Naive thymus-derived CD4-positive, alpha-beta T cell (primary cell): Measurements from ENCODE around the gene MCC. TPM values are rescaled to one million over a fixed set of nuclear protein-coding genes. Genes with fewer than 3 reads are reported as not detected.

ENCODE experiments used
- ATAC-seq: fragments of 150-1000 bp; cut with Tn5 transposase; 2 replicates; pipeline ENCODE4 v1.10.0; 2021; ENCODE audit warnings: mild to moderate bottlenecking, moderate library complexity
- CTCF ChIA-PET: fragments of 350-600 bp; sonication (Branson Sonifier 250); formaldehyde crosslinking; loops from one replicate; lab custom pipeline; 2021; ENCODE audit warnings: antibody characterized with exemption; lab: Charles Lee
- POLR2A ChIA-PET: fragments of 350-600 bp; sonication (Branson Sonifier 250); formaldehyde crosslinking; loops from one replicate; lab custom pipeline; 2021; ENCODE audit warnings: antibody characterized with exemption, inconsistent platforms; lab: Charles Lee
- DNase-seq, 9 donors: peaks; one replicate each; pipeline versions ENCODE4 v3.0.0 to v3.0.0-alpha.2; 2020 to 2022; ENCODE audit warnings: mixed read lengths in 1 of 9
- H3K27ac ChIP-seq: one replicate; pipeline ENCODE4 v1.7.0; 2013; ENCODE audit warnings: mild to moderate bottlenecking, low read depth, low read length, moderate library complexity
- H3K27me3 ChIP-seq, 2 donors: one replicate each; pipeline ENCODE4 v1.7.0; 2013; ENCODE audit warnings: low read length in 2 of 2, mild to moderate bottlenecking in 2 of 2, moderate library complexity in 2 of 2; ENCODE audit not compliant: control insufficient read depth in 2 of 2, insufficient read depth in 2 of 2
- H3K36me3 ChIP-seq, 3 experiments: 1 replicate in 2 of 3; 2 replicates in 1 of 3; pipeline ENCODE4 v1.7.0; 2013; ENCODE audit warnings: low read length in 3 of 3, mild to moderate bottlenecking in 3 of 3, moderate library complexity in 1 of 3; ENCODE audit not compliant: insufficient read depth in 3 of 3, control insufficient read depth in 2 of 3
- H3K4me1 ChIP-seq, 2 donors: one replicate each; pipeline ENCODE4 v1.7.0; 2013; ENCODE audit warnings: low read length in 2 of 2, mild to moderate bottlenecking in 2 of 2, moderate library complexity in 1 of 2; ENCODE audit not compliant: control insufficient read depth in 2 of 2, insufficient read depth in 2 of 2
- H3K4me3 ChIP-seq: 2 replicates; pipeline ENCODE4 v1.7.0; 2013; ENCODE audit warnings: mild to moderate bottlenecking, low read length
- H3K9me3 ChIP-seq, 3 experiments: 1 replicate in 2 of 3; 2 replicates in 1 of 3; pipeline ENCODE4 v1.7.0; 2013; ENCODE audit warnings: low read length in 3 of 3; ENCODE audit not compliant: control insufficient read depth in 2 of 3
- H3K27ac Mint-ChIP-seq, 9 donors: one replicate each; pipeline ENCODE4 v1.8.0; 2020 to 2022; ENCODE audit warnings: mixed read lengths in 9 of 9, mild to moderate bottlenecking in 8 of 9, moderate library complexity in 5 of 9, inconsistent platforms in 2 of 9
- H3K27me3 Mint-ChIP-seq, 5 donors: one replicate each; pipeline ENCODE4 v1.8.0; 2021 to 2022; ENCODE audit warnings: mixed read lengths in 5 of 5, mild to moderate bottlenecking in 1 of 5
- H3K36me3 Mint-ChIP-seq, 5 donors: one replicate each; pipeline ENCODE4 v1.8.0; 2020 to 2022; ENCODE audit warnings: mixed read lengths in 5 of 5, mild to moderate bottlenecking in 3 of 5, inconsistent platforms in 1 of 5
- H3K4me1 Mint-ChIP-seq, 7 donors: one replicate each; pipeline ENCODE4 v1.8.0; 2020 to 2022; ENCODE audit warnings: mixed read lengths in 7 of 7, mild to moderate bottlenecking in 3 of 7, inconsistent platforms in 1 of 7
- H3K4me3 Mint-ChIP-seq, 10 donors: one replicate each; pipeline ENCODE4 v1.8.0; 2020 to 2022; ENCODE audit warnings: mild to moderate bottlenecking in 10 of 10, mixed read lengths in 10 of 10, moderate library complexity in 6 of 10, inconsistent platforms in 2 of 10
- H3K9me3 Mint-ChIP-seq, 11 donors: one replicate each; pipeline ENCODE4 v1.8.0; 2020 to 2022; ENCODE audit warnings: mixed read lengths in 11 of 11, mild to moderate bottlenecking in 4 of 11, inconsistent platforms in 1 of 11, moderate library complexity in 1 of 11
- intact Hi-C, 2 donors: fragments of 100-400 bp; cut with micrococcal nuclease; formaldehyde crosslinking; loops; one replicate each; pipeline ENCODE4 v1.15.1; 2023
- polyA plus RNA-seq, 2 donors: library from polyadenylated mRNA; unstranded; fragments of 300-500 nt; fragmentation: Illumina TruSeq; gene quantifications; one replicate each; pipeline ENCODE4 v1.2.3, GENCODE V29; 2021
- total RNA-seq, 6 experiments: library from RNA in 5 of 6; stranded (reverse) in 5 of 6; gene quantifications; 1 replicate in 5 of 6; 2 replicates in 1 of 6; pipeline ENCODE4 v1.2.3 and lab custom pipeline; 2021 to 2026

Gene MCC
- total and polyA plus RNA-seq, 7 experiments from 2014 or later, result 0.56 to 3.0 (median 0.89) TPM

DNA sequence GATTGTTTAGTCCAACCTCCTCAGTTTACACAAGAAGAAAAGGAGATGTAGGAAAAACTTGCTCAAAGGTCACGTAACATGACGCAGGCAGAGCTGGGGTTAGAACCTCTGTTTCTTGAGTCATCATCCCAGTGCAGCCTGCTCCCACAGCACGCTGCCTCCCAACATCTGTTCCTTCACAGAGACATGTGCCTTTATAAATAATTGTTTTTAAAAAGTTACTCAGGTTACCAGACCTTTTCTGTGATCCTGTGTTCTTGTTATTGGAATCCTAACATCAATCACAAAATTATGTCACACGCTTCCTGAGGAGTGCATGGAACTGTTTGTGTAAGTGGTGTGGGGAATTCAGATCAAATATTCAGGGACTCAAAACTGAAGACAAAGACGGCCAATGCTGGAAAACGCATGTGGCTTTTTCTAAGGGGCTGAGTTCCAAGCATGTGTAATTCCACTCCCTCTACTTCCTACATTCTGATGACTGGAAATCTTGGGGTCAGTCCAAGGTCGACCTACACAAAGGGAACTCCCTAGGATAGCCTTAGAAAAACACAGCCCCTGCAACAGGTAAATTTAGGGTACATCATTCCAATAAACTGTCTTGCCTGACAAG, 237.8 kb downstream of the MCC start:
- Histone ChIP-seq H3K4me3 (no peak overlapping the region), H3K27ac (no peak overlapping the region), H3K36me3 (no peaks in the 10 kb centered on the region), H3K4me1 (no peaks in the 10 kb centered on the region), H3K9me3 (no peaks in the 10 kb centered on the region), H3K27me3 (no peaks in the 10 kb centered on the region)
- ATAC-seq (no peak), DNase-seq (no peak)
- intact Hi-C loops, result no loop called here
- ChIA-PET CTCF (no interaction called here), POLR2A (no interaction called here)
- Mint-ChIP-seq H3K27me3 (peaks cover 8 to 38% (median 25%) of the 10 kb centered on the region in 5 donors), H3K4me3 (no peak overlapping the region), H3K4me1 (peaks cover 0 to 6% (median 0%) of the 10 kb centered on the region in 7 donors), H3K9me3 (peaks cover 0 to 2% (median 0%) of the 10 kb centered on the region in 11 donors), H3K36me3 (peaks cover 0 to 3% (median 0%) of the 10 kb centered on the region in 5 donors), H3K27ac (no peak overlapping the region)

GRCh38 chr5:113249206-113249605, 239.0 kb downstream of the MCC start:
- H3K27ac Mint-ChIP-seq, result no peak overlapping the region
- ATAC-seq (no peak), DNase-seq (no peak)
- Histone ChIP-seq H3K36me3 (no peaks in the 10 kb centered on the region), H3K4me1 (no peaks in the 10 kb centered on the region), H3K27me3 (no peaks in the 10 kb centered on the region), H3K27ac (no peak overlapping the region), H3K4me3 (no peak overlapping the region), H3K9me3 (no peaks in the 10 kb centered on the region)
- intact Hi-C loops, result no loop called here
- peaks cover 8 to 34% (median 20%) of the 10 kb centered on the region in 5 donors for H3K27me3 Mint-ChIP-seq
- CTCF ChIA-PET, result interaction anchor here (0.6 kb wide), 1 partner anchor 124 kb away, joined by 3 read pairs; no protein-coding TSS in a partner anchor
- H3K36me3 Mint-ChIP-seq, result peaks cover 0 to 3% (median 0%) of the 10 kb centered on the region in 5 donors
- peaks cover 0 to 6% (median 0%) of the 10 kb centered on the region in 7 donors for H3K4me1 Mint-ChIP-seq
- H3K9me3 Mint-ChIP-seq, result no peaks in the 10 kb centered on the region
- H3K4me3 Mint-ChIP-seq, result no peak overlapping the region
- POLR2A ChIA-PET, result no interaction called here

DNA sequence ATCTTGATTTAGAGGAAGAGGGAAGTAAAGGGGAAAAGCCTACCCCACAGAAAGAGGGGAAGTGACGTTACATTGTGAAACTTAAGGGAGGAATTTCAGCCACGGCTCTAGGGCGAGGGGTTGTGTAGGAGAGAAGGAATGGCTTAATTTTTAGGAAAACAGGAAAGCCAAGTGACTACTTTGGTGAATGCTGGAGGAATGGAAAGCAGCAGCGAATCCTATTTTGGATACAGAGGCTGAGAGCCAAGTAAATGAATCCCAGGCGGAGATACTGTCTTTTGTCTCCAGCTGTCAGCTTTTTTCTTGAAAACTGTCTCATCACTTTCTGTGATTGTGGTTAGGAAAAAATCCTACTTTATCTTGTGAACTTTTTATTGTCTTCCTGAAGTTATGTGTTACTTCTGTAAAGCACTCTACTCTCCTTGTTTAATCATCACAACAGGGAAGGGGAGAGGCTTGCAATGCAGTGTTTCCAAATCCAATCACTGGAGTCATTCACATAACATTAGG, 241.8 kb downstream of the MCC start:
- Mint-ChIP-seq H3K27ac (no peak overlapping the region), H3K36me3 (peaks cover 0 to 4% (median 0%) of the 10 kb centered on the region in 5 donors), H3K4me1 (peaks cover 0 to 6% (median 0%) of the 10 kb centered on the region in 7 donors), H3K4me3 (no peak overlapping the region), H3K27me3 (peaks cover 0 to 35% (median 8%) of the 10 kb centered on the region in 5 donors), H3K9me3 (no peaks in the 10 kb centered on the region)
- CTCF ChIA-PET, result no interaction called here
- H3K9me3 ChIP-seq, result no peaks in the 10 kb centered on the region
- no peaks in the 10 kb centered on the region for H3K27me3 ChIP-seq
- no peak for ATAC-seq
- intact Hi-C loops, result no loop called here
- DNase-seq, result no peak
- no peaks in the 10 kb centered on the region for H3K4me1 ChIP-seq
- no peak overlapping the region for H3K27ac ChIP-seq
- no peak overlapping the region for H3K4me3 ChIP-seq
- no peaks in the 10 kb centered on the region for H3K36me3 ChIP-seq
- POLR2A ChIA-PET, result no interaction called here

DNA sequence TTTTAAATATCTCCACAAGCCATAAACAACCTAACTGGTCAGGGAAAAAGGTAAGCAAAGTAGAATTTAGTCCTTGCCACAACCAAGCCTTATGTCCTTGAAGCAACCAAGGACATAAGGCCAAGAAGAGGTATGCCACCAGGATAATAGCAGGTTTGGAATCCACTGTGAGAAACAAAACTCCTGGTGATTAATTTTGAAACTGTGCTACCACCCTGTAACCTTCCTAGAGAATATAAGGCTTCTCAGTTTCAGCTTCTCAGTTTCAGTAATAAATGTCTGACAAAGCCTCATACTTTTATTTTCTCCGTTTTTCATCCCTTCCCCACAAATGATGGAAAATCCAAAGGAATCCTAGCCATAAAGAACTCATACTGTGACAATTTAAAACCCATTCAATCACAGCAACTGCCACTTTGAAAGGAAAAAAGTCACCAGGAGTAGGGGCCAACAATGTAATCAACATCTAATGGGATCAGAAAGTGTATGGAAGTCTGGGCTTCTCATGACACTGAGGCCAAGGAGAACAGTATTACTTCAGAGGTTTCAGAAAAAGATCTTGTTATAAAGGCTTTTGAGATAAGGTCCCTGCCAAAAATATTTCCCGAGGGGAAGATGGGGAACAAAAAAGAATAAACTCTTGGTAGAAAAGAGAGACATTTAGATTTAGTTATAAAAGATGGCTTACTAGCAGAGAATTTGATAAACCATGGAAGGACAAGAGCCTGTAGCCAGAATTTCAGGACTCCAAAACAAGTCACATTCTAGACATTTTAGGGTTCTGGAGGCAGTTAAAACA, 242.6 kb downstream of the MCC start:
- ATAC-seq (no peak), DNase-seq (no peak)
- no peaks in the 10 kb centered on the region for H3K36me3 ChIP-seq
- Mint-ChIP-seq H3K27ac (no peak overlapping the region), H3K27me3 (peaks cover 0 to 37% (median 8%) of the 10 kb centered on the region in 5 donors), H3K36me3 (peaks cover 0 to 4% (median 0%) of the 10 kb centered on the region in 5 donors), H3K4me3 (no peak overlapping the region), H3K9me3 (no peaks in the 10 kb centered on the region), H3K4me1 (peaks cover 0 to 6% (median 0%) of the 10 kb centered on the region in 7 donors)
- no peak overlapping the region for H3K4me3 ChIP-seq
- intact Hi-C loops, result no loop called here
- ChIA-PET POLR2A (no interaction called here), CTCF (no interaction called here)
- H3K27ac ChIP-seq, result no peak overlapping the region
- H3K27me3 ChIP-seq, result no peaks in the 10 kb centered on the region
- no peaks in the 10 kb centered on the region for H3K4me1 ChIP-seq
- no peaks in the 10 kb centered on the region for H3K9me3 ChIP-seq

DNA sequence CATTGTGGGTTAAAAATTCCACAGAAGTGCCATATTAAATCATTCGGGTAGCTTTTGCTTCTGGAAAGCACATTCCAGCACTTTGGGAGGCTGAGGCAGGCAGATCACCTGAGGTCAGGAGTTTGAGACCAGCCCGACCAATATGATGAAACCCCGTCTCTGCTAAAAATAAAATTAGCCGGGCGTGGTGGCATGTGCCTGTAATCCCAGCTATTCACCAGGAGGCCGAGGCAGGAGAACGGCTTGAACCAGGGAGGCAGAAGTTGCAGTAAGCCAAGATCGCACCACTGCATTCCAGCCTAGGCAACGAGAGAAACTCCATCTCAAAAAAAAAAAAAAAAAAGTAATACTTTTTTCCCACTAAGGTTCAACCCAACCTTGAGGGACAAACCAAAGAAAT, 243.3 kb downstream of the MCC start:
- no peak overlapping the region for H3K27ac Mint-ChIP-seq
- CTCF ChIA-PET, result no interaction called here

DNA sequence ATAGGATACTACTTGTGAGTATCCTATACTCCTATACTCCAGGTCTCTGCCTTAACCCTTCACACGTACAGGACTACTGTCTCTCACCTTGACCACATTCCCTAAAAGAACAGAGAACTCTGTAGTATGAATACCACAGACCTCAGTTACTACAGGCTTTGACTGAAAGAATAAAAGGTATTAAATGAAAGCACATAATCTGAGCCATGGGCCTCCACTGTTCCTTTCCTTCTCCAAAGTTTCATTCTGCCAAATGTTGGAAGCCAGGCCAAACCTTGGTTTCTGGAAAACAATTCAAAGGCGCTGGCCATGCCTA, 244.9 kb downstream of the MCC start:
- Mint-ChIP-seq H3K4me1 (peaks cover 0 to 6% (median 0%) of the 10 kb centered on the region in 7 donors), H3K4me3 (no peak overlapping the region), H3K36me3 (peaks cover 0 to 4% (median 0%) of the 10 kb centered on the region in 5 donors), H3K9me3 (no peaks in the 10 kb centered on the region), H3K27me3 (peaks cover 0 to 44% (median 8%) of the 10 kb centered on the region in 5 donors), H3K27ac (no peak overlapping the region)
- Histone ChIP-seq H3K36me3 (no peaks in the 10 kb centered on the region), H3K9me3 (no peaks in the 10 kb centered on the region), H3K27ac (no peak overlapping the region), H3K4me1 (no peaks in the 10 kb centered on the region), H3K27me3 (no peaks in the 10 kb centered on the region), H3K4me3 (no peak overlapping the region)
- DNase-seq (no peak), ATAC-seq (no peak)
- intact Hi-C loops, result no loop called here
- ChIA-PET POLR2A (no interaction called here), CTCF (no interaction called here)

More for the DNA sequence above, 243.3 kb downstream of the MCC start:
- Histone ChIP-seq H3K9me3 (no peaks in the 10 kb centered on the region), H3K27ac (no peak overlapping the region), H3K4me3 (no peak overlapping the region), H3K27me3 (no peaks in the 10 kb centered on the region), H3K36me3 (no peaks in the 10 kb centered on the region), H3K4me1 (no peaks in the 10 kb centered on the region)
- DNase-seq (no peak), ATAC-seq (no peak)
- peaks cover 0 to 4% (median 0%) of the 10 kb centered on the region in 5 donors for H3K36me3 Mint-ChIP-seq
- POLR2A ChIA-PET, result no interaction called here
- H3K9me3 Mint-ChIP-seq, result no peaks in the 10 kb centered on the region
- H3K4me3 Mint-ChIP-seq, result no peak overlapping the region
- peaks cover 0 to 6% (median 0%) of the 10 kb centered on the region in 7 donors for H3K4me1 Mint-ChIP-seq
- intact Hi-C loops, result no loop called here
- H3K27me3 Mint-ChIP-seq, result peaks cover 0 to 37% (median 8%) of the 10 kb centered on the region in 5 donors
